Fibroblast of lung (primary cell): Measurements from ENCODE around the gene SNRPD3.

Experiments used
- CTCF ChIP-seq, 2 donors: IDR thresholded peaks in 1 of 2; conservative IDR thresholded peaks in 1 of 2; 1 replicate in 1 of 2; 2 replicates in 1 of 2; pipeline ENCODE4 v1.5.1; 2011 to 2012; ENCODE audit warnings: low read length in 2 of 2, control low read depth in 1 of 2, inconsistent platforms in 1 of 2, low read depth in 1 of 2, mild to moderate bottlenecking in 1 of 2
- EZH2 ChIP-seq: IDR thresholded peaks from 2 replicates; pipeline ENCODE4 v1.5.1; 2012; ENCODE audit warnings: low read length, control low read depth, mild to moderate bottlenecking; ENCODE audit errors: missing control alignments

GRCh38 chr22:24523873-24524272, 31.9 kb upstream of the SNRPD3 start:
- TF ChIP-seq CTCF (conservative IDR thresholded peaks at IDR 0.05 in 1 of 2, IDR thresholded peaks at IDR 0.05 in 1 of 2; ENCODE audit: low read depth in 1 of 2, low read length in 2 of 2) (no peak), EZH2 (no peak)
